ENCODE data around the gene MUC12. TPM values are rescaled to one million over a fixed set of nuclear protein-coding genes. Genes with fewer than 3 reads are reported as not detected.
"Not testable (repeated sequence)": the region's sequence is repeated elsewhere in the genome, so short reads cannot be mapped to it uniquely, and the experiment has no call there.

The MUC12 gene
- polyA plus RNA-seq, 1 donor (not counting 4 experiments of a cell fraction or from before 2014, with no cell fraction given) = 0.24 TPM

- TF ChIP-seq CTCF (optimal IDR thresholded peaks at IDR 0.05 in 1 of 3, IDR thresholded peaks at IDR 0.05 in 1 of 3, conservative IDR thresholded peaks at IDR 0.05 in 1 of 3; ENCODE audit: extremely low read depth in 1 of 3, insufficient read depth in 2 of 3, low read length in 3 of 3) = no peak
- TF ChIP-seq EZH2 (IDR thresholded peaks at IDR 0.05; ENCODE audit: low read length) = no peak
- H3K27me3 ChIP-seq (ENCODE audit: control insufficient read depth, extremely low read depth, insufficient read depth, low read length) = no peaks in the 10 kb centered on the region
- no peaks in the 10 kb centered on the region for H3K9me1 ChIP-seq (ENCODE audit: control insufficient read depth, extremely low read depth, insufficient read depth, low read length)
- H3K36me3 ChIP-seq (ENCODE audit: control insufficient read depth in 2 of 2, extremely low read depth in 1 of 2, insufficient read depth in 2 of 2, low read length in 2 of 2) = no peaks in the 10 kb centered on the region
- H3K4me2 ChIP-seq (ENCODE audit: control insufficient read depth, extremely low read depth, insufficient read depth, low read depth, low read length) = no peak overlapping the region
- DNase-seq (ENCODE audit: low read depth, low spot score) (no peak), FAIRE-seq (no peak)
- no peaks in the 10 kb centered on the region for H3K4me1 ChIP-seq (ENCODE audit: control insufficient read depth, extremely low read depth, insufficient read depth, low read length)
- dilution Hi-C loops (cut with MboI; ENCODE audit: extremely low pct_ligation_motif_present, low sequenced_read_pairs) = no loop called here
- no peaks in the 10 kb centered on the region for H3K79me2 ChIP-seq (ENCODE audit: control insufficient read depth, insufficient read depth, low read length)
- no peak overlapping the region for H2AFZ ChIP-seq (ENCODE audit: control insufficient read depth, low read length)
- H3K9ac ChIP-seq (ENCODE audit: control insufficient read depth, extremely low read depth, insufficient read depth, low read length) = no peak overlapping the region
- H3K4me3 ChIP-seq (ENCODE audit: control insufficient read depth in 2 of 3, extremely low read depth in 1 of 3, insufficient read depth in 2 of 3, low read depth in 1 of 3, low read length in 3 of 3) = no peak overlapping the region
- no peaks in the 10 kb centered on the region for H4K20me1 ChIP-seq (ENCODE audit: control insufficient read depth, extremely low read depth, insufficient read depth, low read length)
- no peaks in the 10 kb centered on the region for H3K9me3 ChIP-seq (ENCODE audit: control insufficient read depth, low read depth, low read length)
- H3K27ac ChIP-seq (ENCODE audit: control insufficient read depth, insufficient read depth, low read length) = no peak overlapping the region
Measured at GRCh38 chr7:100991631-100992030, 22.3 kb downstream of the MUC12 start.

- H3K9me3 ChIP-seq (ENCODE audit: control insufficient read depth, low read depth, low read length); H3K79me2 ChIP-seq (ENCODE audit: control insufficient read depth, insufficient read depth, low read length); H4K20me1 ChIP-seq (ENCODE audit: control insufficient read depth, extremely low read depth, insufficient read depth, low read length); H3K4me1 ChIP-seq (ENCODE audit: control insufficient read depth, extremely low read depth, insufficient read depth, low read length); H3K9me1 ChIP-seq (ENCODE audit: control insufficient read depth, extremely low read depth, insufficient read depth, low read length); dilution Hi-C loops (cut with MboI; ENCODE audit: extremely low pct_ligation_motif_present, low sequenced_read_pairs); DNase-seq (ENCODE audit: low read depth, low spot score); H3K36me3 ChIP-seq (ENCODE audit: control insufficient read depth in 2 of 2, extremely low read depth in 1 of 2, insufficient read depth in 2 of 2, low read length in 2 of 2); H3K27me3 ChIP-seq (ENCODE audit: control insufficient read depth, extremely low read depth, insufficient read depth, low read length); H3K4me2 ChIP-seq (ENCODE audit: control insufficient read depth, extremely low read depth, insufficient read depth, low read depth, low read length); FAIRE-seq; H2AFZ ChIP-seq (ENCODE audit: control insufficient read depth, low read length); H3K9ac ChIP-seq (ENCODE audit: control insufficient read depth, extremely low read depth, insufficient read depth, low read length); H3K27ac ChIP-seq (ENCODE audit: control insufficient read depth, insufficient read depth, low read length); H3K4me3 ChIP-seq (ENCODE audit: control insufficient read depth in 2 of 3, extremely low read depth in 1 of 3, insufficient read depth in 2 of 3, low read depth in 1 of 3, low read length in 3 of 3): not testable (repeated sequence)
Measured at GRCh38 chr7:100992280-100992679, 22.9 kb downstream of the MUC12 start.

- FAIRE-seq; H3K4me3 ChIP-seq (ENCODE audit: control insufficient read depth in 2 of 3, extremely low read depth in 1 of 3, insufficient read depth in 2 of 3, low read depth in 1 of 3, low read length in 3 of 3); H3K4me1 ChIP-seq (ENCODE audit: control insufficient read depth, extremely low read depth, insufficient read depth, low read length); H2AFZ ChIP-seq (ENCODE audit: control insufficient read depth, low read length); H4K20me1 ChIP-seq (ENCODE audit: control insufficient read depth, extremely low read depth, insufficient read depth, low read length); H3K79me2 ChIP-seq (ENCODE audit: control insufficient read depth, insufficient read depth, low read length); dilution Hi-C loops (cut with MboI; ENCODE audit: extremely low pct_ligation_motif_present, low sequenced_read_pairs); H3K4me2 ChIP-seq (ENCODE audit: control insufficient read depth, extremely low read depth, insufficient read depth, low read depth, low read length); DNase-seq (ENCODE audit: low read depth, low spot score); H3K9ac ChIP-seq (ENCODE audit: control insufficient read depth, extremely low read depth, insufficient read depth, low read length); H3K9me1 ChIP-seq (ENCODE audit: control insufficient read depth, extremely low read depth, insufficient read depth, low read length); H3K27me3 ChIP-seq (ENCODE audit: control insufficient read depth, extremely low read depth, insufficient read depth, low read length); H3K36me3 ChIP-seq (ENCODE audit: control insufficient read depth in 2 of 2, extremely low read depth in 1 of 2, insufficient read depth in 2 of 2, low read length in 2 of 2); H3K27ac ChIP-seq (ENCODE audit: control insufficient read depth, insufficient read depth, low read length); H3K9me3 ChIP-seq (ENCODE audit: control insufficient read depth, low read depth, low read length): not testable (repeated sequence)
Measured at GRCh38 chr7:100994671-100995070, 25.3 kb downstream of the MUC12 start.

- H3K27me3 ChIP-seq (ENCODE audit: control insufficient read depth, extremely low read depth, insufficient read depth, low read length); H3K4me2 ChIP-seq (ENCODE audit: control insufficient read depth, extremely low read depth, insufficient read depth, low read depth, low read length); H3K4me1 ChIP-seq (ENCODE audit: control insufficient read depth, extremely low read depth, insufficient read depth, low read length); H2AFZ ChIP-seq (ENCODE audit: control insufficient read depth, low read length); H4K20me1 ChIP-seq (ENCODE audit: control insufficient read depth, extremely low read depth, insufficient read depth, low read length); DNase-seq (ENCODE audit: low read depth, low spot score); H3K27ac ChIP-seq (ENCODE audit: control insufficient read depth, insufficient read depth, low read length); H3K79me2 ChIP-seq (ENCODE audit: control insufficient read depth, insufficient read depth, low read length); dilution Hi-C loops (cut with MboI; ENCODE audit: extremely low pct_ligation_motif_present, low sequenced_read_pairs); H3K9ac ChIP-seq (ENCODE audit: control insufficient read depth, extremely low read depth, insufficient read depth, low read length); H3K9me1 ChIP-seq (ENCODE audit: control insufficient read depth, extremely low read depth, insufficient read depth, low read length); FAIRE-seq; H3K36me3 ChIP-seq (ENCODE audit: control insufficient read depth in 2 of 2, extremely low read depth in 1 of 2, insufficient read depth in 2 of 2, low read length in 2 of 2); H3K9me3 ChIP-seq (ENCODE audit: control insufficient read depth, low read depth, low read length); H3K4me3 ChIP-seq (ENCODE audit: control insufficient read depth in 2 of 3, extremely low read depth in 1 of 3, insufficient read depth in 2 of 3, low read depth in 1 of 3, low read length in 3 of 3): not testable (repeated sequence)
Measured at GRCh38 chr7:100998530-100998929, 29.2 kb downstream of the MUC12 start.

Data from keratinocyte (primary cell).